Hematopoietic multipotent progenitor cell treated with erythropoietin and hydrocortisone succinate and interleukin-3 and kit ligand, for 6 days (in vitro differentiated cells): Measurements from ENCODE around the gene NAV2.
"Not testable (repeated sequence)": the region's sequence is repeated elsewhere in the genome, so short reads cannot be mapped to it uniquely, and the experiment has no call there.

Source experiments
- DNase-seq: peaks from one replicate; pipeline ENCODE4 v3.0.0-alpha.2; 2015

Gene NAV2

DNA sequence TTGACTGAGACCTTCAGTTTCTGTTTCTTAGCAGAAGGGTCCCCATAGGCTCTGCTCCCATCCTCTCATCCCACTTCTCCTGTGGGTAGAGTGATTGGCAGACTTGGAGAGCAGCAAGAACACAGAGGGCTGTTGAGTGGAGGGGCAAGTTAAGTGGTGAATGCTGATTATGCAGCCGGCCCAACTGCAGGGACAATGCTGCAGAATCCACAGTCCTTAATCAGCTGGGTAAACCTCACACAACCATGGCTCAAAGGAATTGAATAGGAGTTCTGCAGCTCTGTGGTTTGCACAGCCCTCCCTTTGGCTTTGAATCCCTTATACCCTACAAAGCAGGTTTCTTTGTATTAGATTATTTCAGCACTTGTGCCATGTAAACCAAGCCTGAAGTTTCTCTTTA is 161.1 kb downstream of the NAV2 start:
- DNase-seq = no peak

DNA sequence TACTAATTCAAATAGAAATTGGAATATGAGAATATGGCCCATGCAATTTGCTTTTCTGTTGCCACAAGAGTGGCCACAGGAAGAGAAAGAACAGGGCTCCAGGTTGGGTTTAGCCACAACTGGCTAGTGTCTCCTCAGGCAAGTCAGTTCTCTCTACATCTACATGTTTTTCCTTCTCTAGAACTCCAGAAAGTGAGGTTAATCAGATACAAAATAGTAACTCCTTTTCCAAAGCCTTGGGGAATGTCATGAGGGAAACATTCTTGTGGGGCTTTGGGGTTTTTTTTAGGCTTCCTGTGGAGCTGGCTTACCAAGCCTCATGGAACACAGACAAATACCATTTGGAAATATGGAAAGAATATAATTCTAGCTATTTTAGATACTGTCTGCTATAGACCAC is 161.6 kb downstream of the NAV2 start:
- no peak for DNase-seq

DNA sequence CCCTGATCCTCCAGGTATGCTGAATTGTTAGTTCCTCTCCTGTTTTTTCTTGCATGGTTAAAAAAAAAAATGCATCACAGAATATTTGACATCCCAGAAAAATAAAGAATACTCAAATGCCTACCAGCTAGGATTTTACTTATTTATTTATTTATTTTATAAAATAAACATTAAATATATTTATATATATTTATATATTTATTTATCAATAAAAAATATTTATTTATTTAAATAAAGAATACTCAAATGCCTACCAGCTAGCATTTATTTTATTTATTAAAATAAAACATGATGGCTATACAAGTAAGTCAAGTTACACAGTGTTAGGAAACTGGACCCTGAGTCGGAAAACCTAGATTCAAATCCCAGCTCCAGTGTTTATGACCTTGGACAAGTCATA is 164.1 kb downstream of the NAV2 start:
- no peak for DNase-seq

DNA sequence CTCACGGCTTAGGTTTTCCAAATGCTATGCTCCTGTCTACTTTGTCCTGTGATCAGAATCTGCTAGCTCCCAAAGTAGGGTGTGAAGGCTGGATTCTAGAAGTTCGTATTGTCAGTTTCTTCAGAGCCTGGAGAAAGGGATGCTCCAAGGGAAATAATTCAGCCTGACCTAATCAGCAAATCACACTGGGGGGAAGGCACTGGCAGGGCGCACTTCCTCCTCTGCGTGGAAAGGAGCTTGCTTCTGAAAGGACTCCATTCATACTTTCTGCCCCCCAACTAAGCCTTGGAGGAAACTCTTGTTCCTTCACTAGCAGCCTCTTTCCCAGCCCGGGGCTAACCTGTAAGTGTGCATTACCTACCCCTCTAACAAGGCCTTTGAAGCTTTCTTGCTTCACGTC is 165.9 kb downstream of the NAV2 start:
- DNase-seq = no peak

DNA sequence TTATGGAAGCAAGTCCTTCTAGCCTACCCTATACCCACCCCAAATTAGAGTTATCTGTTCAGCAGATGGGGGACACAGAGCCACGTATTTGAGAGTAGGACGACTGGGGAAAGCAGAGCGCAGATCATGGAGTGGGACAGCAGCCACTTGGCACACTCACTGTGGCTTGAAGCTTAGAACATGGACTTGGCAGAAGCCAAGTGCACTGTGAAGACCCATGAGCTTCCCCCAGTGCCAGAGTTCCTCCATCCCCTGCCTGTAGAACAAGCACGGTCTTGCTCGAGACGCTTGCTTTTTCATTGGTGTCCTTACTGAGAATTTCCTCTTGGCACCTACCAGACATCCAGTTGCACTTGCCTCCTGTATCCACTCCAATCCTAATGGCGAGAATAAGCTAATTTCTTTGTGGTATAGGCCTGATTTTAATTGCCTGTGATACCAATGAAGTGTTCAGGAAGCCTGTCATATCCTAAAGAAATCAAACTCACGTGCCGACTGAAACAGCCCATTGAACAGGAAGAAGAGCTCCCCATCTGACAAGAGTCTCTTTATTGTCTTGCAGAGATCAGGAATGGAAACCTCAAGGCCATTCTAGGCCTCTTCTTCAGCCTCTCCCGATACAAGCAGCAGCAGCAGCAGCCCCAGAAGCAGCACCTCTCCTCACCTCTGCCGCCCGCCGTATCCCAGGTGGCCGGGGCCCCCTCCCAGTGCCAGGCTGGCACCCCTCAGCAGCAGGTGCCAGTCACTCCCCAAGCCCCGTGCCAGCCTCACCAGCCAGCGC is 166.9 kb downstream of the NAV2 start:
- DNase-seq = no peak

DNA sequence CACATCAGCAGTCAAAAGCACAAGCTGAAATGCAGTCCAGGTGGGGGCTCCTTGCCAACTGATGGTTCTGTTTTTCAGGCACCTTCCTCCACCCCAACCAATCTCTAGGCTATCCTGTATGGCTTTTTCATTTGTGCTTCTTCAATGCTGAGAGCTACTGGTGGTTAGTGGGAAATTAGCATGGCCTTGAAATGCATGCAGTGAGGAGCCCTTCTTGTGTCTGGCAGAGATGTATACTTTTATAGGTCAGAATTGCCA is 167.4 kb downstream of the NAV2 start:
- no peak for DNase-seq

DNA sequence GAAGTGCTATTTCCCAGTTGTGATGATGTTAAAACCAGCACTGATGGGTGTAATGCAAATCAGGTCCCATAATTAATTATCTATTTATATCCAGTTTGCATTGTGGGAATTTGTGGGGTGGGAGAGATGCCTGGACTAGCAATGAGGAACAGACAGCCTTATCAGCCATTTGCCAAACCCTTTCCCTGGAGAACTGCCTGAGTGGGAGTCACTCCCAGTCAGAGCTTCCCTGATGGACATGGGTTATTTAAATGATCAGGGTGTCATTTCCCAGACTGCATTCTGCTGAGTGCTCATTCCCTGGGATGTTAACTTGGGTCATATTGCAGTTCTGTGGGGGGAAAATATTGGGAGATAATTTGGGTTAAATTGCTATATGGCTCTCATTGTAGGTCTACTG is 168.5 kb downstream of the NAV2 start:
- no peak for DNase-seq

DNA sequence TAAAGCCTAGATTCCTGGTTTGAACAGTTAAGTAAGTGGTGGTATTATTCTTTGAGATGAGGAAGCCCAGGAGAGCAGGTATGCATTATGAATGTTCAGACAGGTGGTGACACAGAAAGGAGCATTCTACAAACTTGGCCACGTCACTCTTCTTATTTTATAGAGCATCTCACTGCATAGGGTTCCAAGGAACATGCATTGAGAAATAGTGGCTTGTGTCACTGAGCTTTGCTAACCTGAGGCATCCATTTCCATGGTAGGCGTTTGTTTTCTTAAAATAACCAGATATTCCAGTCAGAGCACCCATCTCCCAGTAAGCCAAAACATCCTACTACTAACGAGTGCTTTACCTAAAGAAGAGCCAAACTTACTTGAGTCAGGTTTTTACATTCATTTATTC is 169.7 kb downstream of the NAV2 start:
- no peak for DNase-seq

DNA sequence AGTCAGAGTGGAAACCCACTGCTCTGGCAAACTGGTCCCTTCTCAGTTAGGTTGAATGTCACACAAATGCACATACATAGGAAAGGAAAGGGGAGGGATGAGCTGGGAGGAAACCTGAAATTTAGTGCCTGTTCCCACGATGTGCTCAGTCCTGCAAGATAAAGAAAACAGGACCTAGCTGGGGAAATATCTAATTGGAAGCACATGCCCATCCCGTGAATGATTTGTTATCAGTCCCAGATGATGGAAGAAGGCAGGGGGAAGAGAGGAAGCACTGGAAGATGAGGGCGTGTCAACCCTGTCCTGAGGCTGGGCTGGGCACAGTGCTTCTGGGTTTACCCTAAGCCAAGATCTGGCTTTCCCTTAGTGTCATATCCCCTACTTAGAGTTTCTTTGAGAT is 173.9 kb downstream of the NAV2 start:
- DNase-seq = no peak

DNA sequence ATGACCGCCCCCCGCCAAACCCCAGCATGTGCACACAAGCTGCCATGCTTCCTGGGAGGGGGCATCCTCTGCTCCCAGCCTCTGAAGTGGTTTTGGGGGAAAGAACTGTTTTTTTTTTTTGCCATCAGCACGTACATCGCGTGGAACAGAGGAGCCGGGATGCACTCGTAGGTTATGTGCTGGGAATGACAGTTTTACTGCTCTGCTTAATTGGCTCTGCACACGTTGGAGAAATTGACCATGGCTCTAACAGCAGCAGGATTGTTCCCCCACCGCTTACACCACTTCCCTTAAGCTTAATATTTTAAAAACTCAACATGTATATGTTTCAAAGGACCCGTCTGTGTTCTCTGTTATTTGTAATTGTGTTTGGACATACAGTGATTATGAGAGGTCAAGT is 175.2 kb downstream of the NAV2 start:
- DNase-seq = no peak

DNA sequence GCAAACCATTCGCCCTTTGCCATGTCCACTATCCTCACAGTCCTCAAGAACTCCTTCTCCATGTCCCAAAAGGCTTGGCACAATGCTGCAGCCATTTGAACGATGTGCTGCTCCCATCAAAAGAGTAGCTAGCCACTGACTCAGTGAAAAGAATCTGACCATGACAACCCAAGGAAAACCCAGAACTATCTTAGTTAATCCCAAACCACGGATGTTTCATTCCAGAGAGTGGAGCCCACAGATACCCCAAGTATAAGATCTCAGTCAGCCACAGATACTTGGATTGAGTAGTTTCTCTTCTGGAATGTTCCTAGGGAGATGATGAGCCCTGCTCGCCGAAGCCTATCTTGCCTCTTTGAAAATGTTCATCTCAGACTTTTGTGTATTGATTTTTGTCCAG is 176.9 kb downstream of the NAV2 start:
- DNase-seq = no peak

DNA sequence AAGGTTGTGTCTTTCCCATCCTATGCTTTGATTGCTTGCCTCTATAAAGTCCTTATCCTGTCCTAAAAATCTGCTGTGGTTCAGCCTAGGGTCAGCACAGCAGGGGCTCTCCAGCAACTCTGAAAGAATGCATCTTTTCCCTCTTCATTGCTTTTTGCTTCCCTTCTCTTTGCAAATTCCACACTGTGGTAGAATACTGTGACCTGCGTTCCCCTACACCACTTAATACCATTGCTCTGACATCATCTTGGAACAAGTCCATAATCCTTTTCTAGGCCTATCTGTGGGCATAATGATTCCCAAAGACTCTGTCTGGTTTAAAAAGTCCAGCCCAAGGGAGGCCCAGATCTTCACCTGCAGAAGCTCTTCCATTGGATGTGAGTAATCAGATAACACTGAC is 177.7 kb downstream of the NAV2 start:
- DNase-seq = no peak

DNA sequence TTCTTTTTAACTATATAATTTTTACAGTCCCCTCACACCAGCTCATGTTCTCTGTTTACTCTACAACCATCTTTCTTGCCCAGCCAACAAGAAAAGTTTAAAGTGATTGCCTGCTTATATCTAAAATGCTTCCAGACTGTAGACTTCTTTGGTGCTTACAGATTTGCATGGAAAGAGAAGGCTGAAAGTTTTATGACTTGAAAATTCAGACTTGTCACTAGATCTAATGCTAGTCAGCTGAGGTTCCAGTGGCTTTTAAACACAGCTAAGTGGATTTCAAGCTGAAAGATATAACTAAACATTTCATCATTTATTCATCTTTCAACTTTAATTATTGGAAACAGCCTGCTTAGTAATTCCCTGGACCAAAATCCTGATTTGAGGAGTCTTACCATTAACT is 178.4 kb downstream of the NAV2 start:
- no peak for DNase-seq

DNA sequence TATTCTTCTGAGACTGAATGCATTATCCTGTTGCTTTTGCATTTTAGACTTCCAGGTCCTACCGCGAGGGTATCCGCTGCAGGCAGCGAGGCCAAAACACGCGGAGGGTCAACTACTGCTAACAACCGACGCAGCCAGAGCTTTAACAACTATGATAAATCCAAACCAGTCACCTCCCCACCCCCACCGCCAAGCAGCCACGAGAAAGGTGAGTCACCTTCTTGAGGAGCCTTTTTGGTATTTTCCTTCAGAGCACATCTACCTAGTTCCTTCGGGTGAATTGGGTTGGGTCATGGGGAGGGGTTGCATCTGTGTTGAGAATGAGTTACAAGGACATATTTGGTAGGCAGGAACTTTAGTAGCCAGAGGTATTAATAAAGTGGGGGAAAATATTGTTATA is 179.8 kb downstream of the NAV2 start:
- no peak for DNase-seq

DNA sequence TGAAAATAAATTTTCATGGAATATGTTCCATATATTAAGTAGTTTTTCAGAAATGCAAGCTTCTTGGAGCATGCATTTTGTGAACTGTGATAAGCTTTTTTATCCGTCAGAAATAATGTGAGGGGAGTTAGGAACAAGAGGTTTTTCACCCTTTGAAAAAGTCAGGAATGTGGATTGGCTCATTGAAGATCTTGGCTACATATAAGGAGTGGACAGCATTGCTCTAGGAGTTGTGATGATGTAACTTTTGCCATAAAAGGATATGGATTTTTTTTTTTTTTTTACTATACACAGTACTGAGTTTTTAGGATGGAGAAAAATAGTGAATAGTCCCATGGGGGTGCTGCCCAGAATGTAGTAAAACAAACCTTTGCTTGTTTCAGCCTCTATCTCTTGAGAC is 180.2 kb downstream of the NAV2 start:
- no peak for DNase-seq

DNA sequence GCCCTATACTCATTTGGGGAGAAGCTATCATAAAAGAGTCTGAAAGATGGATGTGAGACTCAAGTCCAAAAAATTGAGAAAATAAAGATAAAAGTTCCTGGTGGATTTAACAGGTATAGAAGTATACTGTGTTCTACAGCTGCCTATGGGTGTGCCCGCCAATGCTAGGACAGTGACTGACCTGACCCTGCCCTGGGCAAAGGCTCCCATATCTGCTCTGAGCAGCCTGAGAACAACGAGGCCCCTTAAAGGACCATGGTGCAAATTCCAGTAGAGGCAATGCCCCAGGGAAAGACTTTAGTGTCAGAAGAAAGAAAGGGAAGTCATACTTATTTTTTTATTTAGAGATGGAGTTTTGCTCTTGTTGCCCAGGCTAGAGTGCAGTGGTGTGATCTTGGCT is 181.8 kb downstream of the NAV2 start:
- DNase-seq = no peak

DNA sequence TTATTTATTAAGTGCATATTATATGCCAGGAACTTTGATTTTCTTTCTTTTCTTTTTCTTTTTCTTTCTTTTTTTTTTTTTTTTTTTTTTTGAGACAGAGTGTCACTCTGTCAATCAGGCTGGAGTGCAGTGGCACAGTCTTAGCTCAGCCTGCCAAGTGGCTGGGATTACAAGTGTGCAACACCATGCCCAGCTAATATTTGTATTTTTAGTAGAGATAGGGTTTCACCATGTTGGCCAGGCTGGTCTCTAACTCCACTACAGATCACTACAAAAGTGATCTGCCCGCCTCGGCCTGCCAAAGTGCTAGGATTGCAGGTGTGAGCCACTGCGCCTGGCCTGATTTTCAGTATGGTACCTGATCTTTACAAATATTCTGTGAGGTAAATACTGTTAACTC is 182.4 kb downstream of the NAV2 start:
- not testable (repeated sequence) for DNase-seq

DNA sequence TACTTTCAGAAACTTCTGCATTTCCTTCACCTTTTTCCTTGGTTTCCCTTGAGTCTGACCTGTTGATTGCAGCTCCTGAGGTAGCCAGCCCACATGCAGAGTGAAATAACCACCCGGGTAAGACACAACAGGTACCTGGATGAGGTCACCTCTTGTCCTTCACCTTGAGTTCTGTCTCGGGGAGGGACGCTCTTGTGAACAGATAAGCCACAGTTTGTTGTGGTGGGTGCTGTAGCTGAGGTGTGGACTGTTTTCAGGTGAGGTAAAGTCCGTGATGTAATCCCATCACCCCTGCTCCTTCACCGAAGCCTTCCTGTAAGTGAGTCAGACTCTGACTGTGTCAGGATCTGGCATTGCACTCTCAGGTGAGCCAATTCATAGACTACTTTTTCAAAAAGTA is 183.1 kb downstream of the NAV2 start:
- DNase-seq = no peak

DNA sequence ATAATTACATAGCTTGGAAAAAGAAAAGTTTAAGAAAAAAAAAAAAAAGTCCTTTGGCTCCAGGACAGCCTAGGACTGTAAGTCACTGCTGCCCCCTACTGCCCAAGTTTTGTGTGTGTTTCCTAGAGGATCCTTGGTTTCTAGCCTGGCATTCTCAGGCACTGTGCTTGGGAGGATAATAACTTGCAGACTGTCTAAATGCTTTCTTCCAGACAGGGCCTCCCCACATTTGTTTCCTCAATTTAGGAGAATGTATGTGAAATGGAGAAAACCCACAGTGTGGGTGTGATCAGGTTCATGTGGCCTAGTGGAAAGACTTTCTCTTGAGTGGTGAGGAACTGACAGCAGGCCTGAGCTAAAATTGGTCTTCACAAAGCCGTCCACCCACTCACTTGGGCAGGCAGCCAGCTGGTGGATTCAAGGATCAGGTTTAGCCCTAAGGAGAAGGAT is 191.0 kb downstream of the NAV2 start:
- peak; percentile 84 for DNase-seq

DNA sequence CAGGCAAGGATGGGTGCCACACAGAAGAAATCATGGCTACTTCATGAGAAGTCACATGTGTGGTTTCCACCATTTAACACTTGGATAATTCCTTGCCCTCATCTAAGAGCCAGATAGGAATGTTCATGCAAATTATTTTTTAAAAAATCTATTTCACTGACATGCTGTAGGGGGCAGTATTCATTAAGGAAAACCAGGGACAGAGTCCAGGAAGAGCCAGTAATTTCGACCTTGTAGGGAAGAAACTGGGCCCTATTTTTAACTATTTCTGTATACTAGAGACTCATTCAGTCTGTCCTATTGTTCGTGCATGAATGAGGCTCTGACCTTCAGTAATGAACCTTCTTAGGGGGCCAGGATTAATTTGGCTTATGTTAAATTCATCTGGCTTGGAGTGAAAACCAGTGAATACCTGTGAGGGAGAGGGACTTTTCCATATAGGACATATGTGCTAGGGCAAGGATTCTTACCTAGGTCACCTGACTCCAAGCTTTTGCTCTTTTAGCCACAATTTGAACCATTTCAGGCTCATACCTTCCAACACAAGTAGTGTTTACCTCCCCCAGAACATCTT is 192.7 kb downstream of the NAV2 start:
- DNase-seq = peak; percentile 40

DNA sequence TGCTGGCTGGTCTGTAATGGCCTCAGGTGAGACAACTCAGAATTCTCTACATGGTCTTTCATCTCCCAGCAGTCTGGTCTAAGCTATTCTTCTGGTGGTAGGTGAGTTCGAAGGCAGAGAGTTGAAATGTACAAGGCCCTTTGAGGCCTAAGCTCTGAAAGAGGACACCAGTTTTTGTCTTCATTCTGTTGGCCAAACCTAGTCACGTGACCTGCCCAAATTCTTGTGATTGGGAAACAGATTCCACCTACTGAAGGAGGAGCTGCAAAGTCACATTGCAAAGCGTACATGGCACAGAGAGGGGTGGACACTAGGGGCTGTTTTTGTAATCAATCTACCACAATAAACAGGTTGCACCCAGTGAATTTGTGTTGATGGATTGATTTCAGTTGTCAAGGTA is 193.5 kb downstream of the NAV2 start:
- DNase-seq = no peak

DNA sequence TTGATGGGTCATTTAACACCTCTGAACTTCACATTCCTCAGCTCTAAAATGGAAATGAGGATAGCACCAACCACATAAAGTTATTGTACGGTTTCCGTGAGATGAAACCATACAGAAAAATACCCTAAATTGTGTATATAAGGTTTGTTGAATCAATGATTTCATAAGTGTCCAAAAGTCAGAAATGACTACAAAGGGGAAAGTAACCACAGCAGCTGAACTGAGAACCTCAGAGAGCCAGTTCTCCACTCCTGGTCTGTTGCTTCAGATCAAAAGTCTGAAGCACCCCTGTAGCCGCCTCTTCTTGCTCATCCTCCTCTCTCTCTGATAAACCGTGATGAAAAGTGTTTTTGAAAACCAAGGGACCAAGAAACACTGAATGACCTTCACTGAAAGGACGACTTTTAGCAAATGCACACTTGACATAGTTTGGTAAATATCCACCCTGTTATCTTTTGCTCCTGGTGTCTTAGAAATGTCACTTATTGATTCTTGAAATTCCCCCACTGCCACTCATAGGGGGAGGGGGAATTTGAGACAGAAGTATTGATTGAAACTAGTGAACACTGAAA is 194.5 kb downstream of the NAV2 start:
- DNase-seq = no peak

DNA sequence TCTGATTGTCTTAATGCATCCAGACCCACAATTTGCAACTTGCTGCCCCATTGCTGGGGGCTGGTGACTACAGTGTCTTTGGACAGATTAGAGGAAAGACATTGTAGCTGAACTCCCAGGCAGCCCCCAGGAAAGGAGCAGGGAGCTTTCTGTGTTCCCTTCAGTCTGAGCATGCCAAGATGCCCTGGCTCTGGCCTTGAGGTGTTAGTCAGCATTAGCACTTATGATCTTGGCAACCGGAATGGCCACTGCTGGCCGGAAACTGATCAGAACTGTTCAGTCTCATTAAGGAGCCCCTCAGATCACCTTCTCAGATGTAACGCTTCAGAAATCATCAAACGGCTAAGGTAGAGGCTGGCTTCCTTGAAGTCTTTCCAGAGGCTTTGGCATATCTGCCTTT is 195.2 kb downstream of the NAV2 start:
- DNase-seq = no peak

DNA sequence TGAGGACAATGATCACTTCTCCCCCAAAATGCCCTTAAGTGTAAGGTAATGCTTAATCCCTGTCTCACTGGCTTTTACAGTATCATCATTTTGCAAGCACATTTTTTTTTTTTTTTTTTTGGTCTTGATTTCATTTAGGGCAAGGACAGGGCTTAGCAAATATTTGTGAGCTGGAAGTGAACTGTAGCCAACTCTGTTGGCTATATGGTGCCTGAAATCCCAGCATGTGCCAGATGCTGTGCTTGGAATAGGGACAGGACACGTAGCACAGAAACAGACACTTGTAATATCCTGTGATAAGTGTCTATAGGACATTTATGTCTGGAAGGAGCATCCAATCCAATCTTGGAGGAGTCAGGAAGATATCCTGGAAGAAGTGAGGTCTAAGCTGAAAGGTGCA is 198.3 kb downstream of the NAV2 start:
- no peak for DNase-seq
